Right lobe of liver (tissue), 4 donors: ENCODE results near the gene ULK4.

ENCODE experiments used
- POLR2A ChIP-seq: fragments of 450-650 bp; IDR thresholded peaks from one replicate; pipeline ENCODE4 v1.6.1; 2017; ENCODE audit warnings: antibody characterized with exemption, mild to moderate bottlenecking
- TF ChIP-seq, protein P1 (sequence below), 4 donors: fragments of 200-600 bp in 3 of 4; fragments of 450-650 bp in 1 of 4; IDR thresholded peaks; one replicate each; pipeline versions ENCODE4 v1.5.1 to v1.8.0; 2016 to 2022; ENCODE audit warnings: antibody characterized with exemption in 4 of 4, mild to moderate bottlenecking in 2 of 4
- donor health status: DM: no; HTN: no; CAD: no.
- donor health status: DM: no; HTN: no; CAD: no.
- donor health status: DM: no; HTN: yes; CAD: no.

GRCh38 chr3:41234823-41235721, 726.8 kb downstream of the ULK4 start:
- TF ChIP-seq, protein P1, sequence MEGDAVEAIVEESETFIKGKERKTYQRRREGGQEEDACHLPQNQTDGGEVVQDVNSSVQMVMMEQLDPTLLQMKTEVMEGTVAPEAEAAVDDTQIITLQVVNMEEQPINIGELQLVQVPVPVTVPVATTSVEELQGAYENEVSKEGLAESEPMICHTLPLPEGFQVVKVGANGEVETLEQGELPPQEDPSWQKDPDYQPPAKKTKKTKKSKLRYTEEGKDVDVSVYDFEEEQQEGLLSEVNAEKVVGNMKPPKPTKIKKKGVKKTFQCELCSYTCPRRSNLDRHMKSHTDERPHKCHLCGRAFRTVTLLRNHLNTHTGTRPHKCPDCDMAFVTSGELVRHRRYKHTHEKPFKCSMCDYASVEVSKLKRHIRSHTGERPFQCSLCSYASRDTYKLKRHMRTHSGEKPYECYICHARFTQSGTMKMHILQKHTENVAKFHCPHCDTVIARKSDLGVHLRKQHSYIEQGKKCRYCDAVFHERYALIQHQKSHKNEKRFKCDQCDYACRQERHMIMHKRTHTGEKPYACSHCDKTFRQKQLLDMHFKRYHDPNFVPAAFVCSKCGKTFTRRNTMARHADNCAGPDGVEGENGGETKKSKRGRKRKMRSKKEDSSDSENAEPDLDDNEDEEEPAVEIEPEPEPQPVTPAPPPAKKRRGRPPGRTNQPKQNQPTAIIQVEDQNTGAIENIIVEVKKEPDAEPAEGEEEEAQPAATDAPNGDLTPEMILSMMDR (IDR thresholded peaks at IDR 0.05) = no peak
- TF ChIP-seq POLR2A = no peak
